LoVo (cell line): Measurements from ENCODE around the gene LOXL3.

Experiments used
- DNase-seq: peaks from one replicate; pipeline ENCODE4 v3.0.0-alpha.2; 2016; ENCODE audit warnings: low spot score

The LOXL3 gene

DNA sequence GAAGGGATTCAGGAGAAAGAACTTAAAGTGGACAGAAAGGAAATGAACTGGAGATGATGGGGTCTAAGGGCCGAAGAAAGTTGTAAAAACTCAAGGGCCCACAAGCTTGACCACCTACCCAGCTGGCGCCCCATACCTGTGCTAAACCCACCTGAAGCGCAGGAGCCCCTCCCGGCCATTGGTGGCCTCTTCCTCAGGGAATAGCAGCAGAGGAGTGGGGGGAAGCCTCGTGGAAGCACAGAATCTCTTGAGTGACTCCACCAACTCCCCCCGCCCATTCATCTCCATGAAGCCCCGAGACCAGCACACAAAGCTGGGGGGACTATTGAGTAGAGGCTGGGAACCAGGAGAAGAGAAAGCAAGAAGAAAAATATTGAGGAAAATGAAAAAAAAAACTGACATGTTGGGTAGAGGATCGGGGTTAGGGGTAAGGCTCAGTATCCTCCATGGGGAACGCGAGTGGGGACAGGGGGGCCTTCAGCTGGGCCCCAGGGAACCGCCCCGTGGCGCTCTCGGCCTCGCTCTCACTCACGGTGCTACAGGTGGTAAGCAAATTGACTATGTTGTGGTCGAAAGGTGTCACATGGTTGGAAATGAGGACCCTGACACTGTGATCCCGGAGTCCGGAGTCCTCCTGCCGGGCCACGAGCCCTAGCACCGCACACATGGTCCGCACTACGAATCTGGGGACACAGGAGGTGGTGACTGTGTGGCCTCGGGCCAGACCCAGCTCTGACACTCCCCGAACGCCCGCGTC, 25.0 kb downstream of the LOXL3 start:
- no peak for DNase-seq

DNA sequence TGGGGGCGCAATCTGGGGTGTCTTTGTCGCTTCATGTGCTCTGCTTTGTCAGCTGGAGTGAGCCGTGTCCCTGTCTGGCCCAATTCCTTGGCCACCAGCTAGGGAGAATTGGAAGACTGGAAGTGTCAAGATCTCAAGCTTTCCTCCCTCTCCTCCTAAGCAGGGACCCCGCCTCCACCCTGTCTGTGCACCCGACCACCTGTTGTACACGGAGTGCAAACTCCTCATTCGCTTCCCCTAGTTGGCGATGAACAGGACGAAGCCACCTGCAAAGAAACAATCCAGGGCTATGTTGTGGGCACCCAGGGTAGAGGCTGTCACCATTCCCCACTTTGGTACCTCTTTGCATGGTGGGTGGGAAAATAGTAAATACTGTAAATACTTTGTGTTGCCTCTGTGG, 26.0 kb downstream of the LOXL3 start:
- no peak for DNase-seq

DNA sequence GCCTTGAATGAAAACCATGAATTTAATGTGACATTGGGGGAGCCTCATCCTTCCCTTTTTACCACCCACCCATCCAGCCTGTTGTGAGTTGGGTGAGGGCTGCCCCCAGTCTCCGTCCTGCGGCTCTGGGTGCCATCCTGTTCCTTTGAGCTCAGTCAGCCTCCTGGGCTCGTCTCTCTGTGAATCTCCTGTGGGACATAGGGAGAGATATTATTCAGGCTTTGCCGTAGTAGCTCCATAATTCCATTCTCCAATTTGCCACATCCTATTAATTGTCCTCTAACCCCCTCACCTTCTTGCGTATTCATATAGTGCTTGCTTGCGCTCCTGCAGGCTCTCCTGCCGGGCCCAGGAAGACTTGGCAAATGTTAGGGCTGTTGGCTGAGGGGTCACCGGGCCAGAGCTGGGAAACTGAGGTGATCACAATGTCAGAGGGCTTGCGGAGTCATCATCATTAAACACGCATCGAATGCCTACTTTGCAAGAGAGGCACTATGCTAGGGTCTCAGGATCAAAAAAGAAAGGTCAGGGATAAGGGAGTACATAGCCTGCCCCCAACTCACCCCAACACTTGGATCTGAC, 27.0 kb downstream of the LOXL3 start:
- no peak for DNase-seq

DNA sequence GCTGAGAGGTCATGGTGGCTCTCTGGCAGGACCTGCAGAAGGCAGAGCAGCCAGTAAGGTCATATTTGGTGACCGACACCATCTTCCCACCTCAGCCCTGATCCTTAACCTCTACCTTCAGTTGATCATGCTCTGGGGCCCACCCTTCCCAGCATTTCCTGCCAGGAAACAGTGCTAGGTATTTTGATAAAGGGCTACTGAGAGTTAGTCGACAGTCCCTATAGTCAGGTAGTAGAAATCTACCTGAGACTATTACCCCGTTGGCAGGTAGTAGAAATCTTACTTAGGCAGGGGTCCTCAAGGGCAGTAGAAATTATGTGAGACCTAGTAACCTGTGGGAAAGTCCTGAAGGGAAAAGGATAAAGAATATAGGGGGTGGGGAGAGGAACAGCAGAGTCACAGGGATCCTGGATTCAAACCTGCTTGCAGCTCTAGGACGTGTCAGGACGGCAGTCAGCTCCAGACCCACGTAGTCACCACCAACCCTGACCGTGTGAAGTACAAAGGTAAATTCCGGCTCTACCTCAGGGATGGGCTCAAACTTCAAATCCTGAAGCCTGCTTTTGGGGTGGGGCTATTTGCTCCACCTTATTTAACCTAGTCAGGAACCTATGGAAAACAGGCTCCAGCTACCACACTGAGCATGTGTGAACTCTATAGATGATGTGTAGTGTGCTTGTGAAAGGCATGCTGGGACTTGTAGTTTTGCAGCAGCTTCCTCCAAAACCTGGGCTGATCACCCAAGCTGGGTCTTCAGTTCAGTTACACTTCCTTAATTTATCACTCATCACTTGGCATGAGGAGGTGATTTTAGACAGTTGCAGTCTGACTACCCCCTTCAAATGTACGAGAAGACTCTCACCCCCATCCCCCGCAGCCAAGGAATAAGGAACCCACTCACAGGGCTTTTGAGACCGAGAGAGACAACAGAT, 27.8 kb downstream of the LOXL3 start, which contains the start of gene DQX1:
Gene DQX1, minus strand, starts transcription at position 515 of the 932 bp plus-strand sequence. Its CDS starts 502 bp downstream, at position 13.
- DNase-seq: peak; percentile 47

DNA sequence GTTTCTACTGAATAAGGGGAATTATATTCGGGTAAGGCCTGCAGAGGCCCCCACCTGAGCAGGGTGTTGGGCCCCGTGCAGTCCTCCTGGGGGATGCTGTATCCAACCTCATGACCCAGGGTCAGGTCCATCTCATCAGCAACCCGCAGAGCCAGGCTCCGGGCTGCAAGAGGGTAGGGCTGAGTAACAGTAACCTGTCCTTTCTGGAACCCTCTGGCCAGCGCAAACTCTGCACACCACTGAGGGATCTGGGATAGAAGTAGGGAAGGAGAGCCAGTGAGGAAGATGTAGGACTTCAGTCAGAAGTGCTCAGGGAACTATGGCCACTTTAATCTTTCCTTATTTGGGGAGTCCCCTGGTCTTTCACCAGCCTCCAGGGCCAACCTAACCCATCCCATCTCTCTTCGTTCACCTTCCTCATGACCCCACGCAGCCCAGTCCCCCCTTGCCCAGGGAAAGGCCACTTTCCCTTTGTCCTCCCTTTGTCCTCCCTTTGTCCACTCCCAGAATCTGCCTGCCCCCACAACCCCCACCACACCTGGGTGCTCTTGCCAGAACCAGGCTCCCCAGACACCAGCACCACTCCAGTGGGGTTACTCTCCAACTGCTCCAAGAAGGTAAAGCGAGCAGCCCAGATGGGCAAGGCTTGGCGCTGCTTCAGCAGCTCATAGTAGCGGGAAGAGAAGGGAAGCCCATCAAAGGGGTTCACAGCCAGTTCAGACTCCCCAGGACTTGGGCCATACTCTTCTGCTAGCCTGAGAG, 28.6 kb downstream of the LOXL3 start:
- DNase-seq: no peak

DNA sequence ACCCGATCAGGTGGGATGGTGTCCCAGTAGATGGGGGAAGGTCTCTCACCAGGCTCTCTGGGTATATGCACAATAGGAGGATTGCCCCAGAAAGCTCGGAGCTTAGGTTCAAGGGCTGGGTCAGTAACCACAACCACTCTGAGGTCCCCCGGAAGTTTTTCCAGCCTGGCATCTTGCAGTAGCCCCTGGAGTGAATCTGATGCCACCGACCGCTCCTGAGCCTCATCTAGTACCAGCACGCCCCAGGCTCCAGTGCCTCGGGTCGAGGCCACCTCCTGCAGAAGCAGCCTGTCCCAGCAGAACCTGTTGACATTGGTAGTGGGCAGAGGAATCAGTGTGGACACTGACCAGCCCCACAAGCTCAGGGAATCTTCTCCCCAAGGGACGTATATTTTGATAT, 29.7 kb downstream of the LOXL3 start:
- DNase-seq: no peak

DNA sequence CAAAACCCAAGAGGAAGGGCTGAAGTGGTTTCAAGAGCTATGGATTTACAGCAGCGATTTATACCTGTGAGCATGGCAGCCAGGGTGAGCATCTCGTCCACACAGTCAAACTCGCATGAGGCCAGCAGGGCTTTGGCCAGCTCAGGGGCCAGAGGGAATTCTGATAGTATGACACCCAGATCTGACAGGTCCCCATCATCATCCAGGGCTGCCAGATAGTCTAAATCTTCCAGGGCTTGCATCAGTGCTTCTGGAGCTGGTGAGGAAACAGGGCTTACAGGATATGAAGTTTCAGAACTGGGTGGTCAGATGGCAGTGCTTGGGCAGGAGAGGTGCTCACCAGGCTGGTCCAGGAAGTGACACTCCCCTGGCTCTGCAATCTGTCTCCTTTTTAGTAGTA, 31.2 kb downstream of the LOXL3 start:
- DNase-seq: no peak

DNA sequence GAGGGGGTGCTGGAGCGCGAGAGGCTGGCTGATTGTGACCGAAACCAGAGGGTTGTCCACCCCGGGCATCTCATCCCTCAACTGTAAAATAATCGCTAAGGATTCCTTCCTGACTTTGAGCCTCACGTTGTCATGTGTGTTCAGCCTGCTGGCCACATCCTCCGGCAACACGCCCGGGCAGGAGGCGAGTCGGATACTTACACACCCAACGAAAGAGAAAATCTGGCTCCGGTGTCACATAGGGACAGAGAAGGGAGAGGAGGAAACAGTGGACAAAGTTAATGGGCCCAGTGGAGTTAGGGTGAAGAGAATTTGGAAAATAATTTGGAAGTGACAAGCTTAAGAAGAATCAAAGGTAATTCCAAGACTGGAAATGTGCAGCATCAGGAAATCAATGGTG, 37.1 kb downstream of the LOXL3 start:
- no peak for DNase-seq

DNA sequence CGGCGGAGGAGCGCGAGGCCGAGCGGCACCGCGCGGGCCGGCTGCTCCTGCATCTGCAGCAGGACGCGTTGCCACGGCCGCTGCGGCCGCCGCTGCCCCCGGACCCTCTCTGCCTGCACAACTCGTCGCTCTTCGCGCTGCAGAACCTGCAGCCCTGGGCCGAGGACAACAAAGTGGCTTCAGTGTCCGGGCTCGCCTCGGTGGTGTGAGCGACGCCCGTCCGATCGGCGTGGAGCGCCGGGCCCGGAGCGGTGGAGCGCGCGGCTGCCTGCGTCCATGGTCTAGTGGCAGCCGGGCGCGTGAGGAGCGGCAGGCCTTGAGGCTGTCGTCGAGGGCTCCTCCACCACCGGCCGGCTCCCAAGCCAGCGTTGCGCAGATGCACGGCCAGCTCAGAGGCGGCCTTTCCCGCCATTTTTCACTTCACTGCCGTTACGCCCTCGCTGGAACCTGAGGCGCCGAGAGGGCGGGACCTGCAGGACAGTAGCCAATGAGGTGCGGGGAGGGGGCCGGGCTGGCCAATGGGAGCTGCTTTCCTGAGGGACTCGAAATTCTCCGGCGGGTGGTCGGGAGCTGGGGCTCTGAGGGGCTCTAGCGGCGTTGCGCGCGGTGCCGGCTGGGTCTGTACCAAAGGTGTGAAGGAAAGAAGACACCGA, 37.6 kb downstream of the LOXL3 start:
- no peak for DNase-seq

DNA sequence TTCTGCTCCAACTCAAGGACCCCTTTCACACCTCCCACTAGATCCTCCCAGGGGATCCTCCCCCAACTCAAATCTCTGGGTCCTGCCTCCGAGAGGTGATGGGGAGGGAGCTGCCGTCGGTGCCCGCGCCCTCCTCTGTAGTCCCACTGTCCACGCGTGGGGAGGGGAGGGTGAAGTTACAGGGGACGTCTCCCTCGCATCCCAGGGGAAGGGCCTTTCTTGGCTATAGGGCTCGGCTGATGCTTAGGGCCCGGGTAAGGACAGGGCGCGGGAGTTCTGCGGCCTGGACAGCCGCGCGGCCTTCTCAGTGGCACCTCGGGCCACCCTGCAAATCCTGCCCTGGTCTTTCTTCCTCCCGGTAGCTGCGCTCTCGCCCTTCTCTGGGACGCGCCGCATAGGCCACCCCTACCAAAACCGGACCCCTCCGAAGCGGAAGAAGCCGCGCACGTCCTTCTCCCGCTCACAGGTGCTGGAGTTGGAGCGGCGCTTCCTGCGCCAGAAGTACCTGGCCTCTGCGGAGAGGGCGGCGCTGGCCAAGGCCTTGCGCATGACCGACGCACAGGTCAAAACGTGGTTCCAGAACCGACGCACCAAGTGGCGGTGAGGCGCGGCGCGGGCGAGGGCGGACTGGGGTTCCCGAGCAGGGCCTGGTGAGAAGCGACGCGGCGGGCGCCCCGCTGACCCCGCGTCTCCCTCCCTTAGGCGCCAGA, 38.3 kb downstream of the LOXL3 start:
- no peak for DNase-seq

DNA sequence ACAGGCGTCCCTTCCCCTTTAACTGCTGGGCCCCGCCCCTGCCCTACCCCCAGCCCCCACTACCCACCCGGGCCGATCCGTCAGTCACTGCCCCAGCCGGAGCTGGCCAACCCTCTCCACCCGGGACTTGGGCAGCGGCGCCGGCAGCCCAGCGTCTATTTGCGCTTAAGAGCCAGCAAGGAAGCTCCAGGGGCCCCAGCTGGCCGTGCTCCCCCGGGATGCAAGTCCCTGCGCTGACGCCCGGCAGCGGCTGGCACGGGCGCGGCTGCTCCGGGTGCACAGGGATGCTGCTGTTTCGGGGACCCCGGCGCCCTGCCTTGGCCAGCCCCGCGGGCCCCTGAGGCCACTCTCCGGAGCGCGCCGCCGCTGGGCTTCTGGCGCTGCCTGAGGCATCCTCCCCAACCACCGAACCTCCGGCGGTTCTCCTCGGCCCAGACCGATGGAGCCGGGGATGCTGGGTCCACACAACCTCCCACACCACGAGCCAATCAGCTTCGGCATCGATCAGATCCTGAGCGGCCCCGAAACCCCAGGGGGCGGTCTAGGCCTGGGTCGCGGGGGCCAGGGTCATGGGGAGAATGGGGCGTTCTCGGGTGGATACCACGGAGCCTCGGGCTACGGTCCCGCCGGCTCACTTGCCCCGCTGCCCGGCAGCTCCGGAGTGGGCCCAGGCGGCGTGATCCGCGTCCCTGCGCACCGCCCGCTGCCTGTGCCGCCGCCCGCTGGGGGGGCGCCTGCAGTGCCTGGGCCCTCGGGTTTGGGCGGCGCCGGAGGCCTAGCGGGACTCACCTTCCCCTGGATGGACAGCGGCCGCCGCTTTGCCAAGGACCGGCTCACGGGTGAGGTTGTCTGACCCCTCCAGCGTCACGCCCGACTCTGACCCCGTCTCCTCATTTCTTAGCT, 39.1 kb downstream of the LOXL3 start, which contains the start of gene TLX2:
Gene TLX2, plus strand, starts transcription at position 83 of the 903 bp plus-strand sequence. Its CDS starts 357 bp downstream, at position 440.
- DNase-seq: no peak

DNA sequence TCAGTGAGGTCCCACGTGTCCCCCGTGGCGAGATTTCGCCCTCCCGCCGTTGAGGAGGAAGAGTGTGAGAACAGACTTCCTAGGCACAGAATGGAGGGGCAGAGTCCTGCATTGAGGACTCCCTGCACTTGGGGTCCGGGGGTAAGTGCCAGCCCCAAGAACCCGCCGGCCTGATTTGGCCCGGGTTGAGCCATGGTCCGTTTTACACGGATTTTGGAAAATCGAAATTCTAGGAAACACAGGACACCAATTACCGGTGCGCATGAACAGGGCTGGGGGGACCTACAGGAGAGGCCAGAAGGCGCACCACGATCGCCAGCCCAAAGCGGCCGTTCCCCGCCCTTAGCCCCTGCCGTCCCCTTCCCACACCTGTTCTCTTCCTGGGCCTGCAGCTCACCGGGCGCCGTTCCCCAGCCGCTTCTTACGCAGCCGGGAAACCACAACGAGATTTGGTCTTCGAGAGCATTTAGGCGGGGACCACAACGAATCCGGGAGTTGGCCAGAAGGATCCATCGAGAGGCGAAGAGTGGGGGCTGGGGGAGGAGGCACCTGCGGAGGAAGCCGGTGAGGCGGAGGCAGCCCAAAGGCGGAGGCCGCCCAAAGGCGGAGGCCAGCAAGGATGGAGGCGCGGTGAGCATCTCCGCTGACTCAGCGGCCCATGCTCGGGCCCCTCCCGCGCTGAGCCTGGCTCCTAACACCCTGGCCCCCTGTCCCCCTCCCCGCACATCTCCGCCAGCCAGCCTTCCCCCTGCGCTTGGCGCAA, 40.0 kb downstream of the LOXL3 start:
- no peak for DNase-seq

DNA sequence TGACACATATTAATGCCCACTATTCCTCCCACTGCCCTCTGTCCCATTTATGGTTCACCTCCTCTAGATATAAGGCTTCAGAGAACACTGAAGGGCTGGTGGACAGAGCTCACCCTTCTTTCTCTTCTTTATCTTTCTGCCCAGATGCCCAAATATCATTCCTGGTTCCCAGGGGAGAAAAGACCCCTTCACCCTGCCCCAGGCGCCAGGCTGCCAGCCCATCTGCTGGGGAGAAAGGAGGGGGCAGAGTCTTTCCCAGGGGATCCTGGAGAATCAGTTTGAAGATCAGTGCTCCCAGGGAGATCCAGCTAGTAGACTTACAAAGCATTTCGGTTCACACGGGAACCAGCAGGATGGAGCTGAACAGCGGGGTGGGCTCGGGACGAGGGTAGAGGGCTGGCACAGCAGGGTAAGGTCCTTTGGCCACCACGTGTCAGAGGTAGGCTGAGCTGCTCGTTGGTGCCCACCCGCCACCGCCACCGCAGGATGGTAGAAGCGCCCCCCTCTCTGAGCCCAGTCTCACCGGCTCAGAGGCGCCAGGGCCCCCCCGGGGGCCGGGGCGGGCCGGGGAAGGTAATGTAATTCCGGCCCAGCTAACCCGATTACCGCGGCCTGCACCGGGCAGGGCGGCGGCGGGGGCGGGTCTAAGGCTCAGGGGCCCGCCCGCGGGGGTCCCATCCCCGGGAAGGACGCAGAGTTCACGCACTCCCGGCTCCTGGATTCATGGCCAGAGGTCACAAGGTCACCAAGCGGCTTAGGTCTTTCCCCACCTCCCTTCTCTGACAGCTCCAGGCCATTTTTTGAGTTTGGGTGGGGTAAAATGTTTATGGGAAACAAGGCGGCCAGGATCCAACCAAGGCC, 40.8 kb downstream of the LOXL3 start:
- no peak for DNase-seq

DNA sequence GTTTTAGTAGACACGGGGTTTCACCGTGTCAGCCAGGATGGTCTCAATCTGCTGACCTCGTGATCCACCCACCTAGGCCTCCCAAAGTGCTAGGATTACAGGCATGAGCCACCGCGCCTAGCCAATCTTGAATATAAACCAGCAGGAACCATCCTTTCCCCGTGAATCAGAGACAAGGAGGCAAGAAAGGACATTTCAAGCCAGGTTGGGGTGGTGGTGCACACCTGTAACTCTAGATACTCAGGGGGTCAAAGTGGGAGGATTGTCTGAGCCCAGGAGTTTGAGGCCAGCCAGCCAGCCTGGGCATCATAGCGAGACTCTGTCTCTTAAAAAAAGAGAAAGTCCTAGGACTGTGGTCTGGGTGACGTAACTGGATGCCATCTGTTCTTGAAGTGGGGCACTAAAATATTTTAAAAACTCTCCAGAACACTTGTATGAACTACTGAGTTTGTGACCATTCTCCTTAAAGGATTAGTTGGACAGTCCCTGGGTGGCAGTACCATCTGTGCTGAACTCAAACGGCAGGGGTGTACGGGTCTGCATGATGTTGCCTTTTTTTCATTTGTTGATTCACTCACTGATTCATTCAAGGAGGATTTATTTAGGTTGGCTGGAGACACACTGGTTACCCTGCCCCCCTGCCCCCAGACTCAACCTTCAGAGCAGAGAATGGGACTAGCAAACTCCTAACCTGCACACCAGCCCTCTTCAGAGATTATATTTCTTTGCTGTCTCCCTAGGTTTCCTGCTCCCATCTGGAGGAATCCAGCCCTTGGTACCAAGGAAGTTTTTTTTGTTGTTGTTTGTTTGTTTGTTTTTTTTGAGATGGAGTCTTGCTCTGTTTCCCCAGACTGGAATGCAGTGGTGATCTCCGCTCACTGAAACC, 42.4 kb downstream of the LOXL3 start:
- DNase-seq: no peak

DNA sequence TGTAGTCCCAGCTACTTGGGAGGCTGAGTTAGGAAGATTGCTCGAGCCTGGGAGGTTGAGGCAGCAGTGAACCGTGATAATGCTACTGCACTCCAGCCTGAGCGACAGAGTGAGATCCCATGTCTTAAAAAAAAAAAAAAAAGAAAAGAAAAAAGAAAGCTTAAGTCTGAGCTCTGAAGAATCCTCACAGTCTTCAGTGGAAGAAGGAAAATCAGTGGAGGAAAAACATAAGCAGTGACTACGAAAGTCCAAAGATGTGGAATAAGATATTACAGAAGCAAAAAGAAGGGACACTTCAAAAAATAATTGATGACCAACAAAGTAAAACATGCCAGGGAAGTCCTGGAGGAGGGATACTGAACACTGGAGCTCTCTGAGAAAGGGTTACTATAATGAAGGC, 43.5 kb downstream of the LOXL3 start:
- no peak for DNase-seq

DNA sequence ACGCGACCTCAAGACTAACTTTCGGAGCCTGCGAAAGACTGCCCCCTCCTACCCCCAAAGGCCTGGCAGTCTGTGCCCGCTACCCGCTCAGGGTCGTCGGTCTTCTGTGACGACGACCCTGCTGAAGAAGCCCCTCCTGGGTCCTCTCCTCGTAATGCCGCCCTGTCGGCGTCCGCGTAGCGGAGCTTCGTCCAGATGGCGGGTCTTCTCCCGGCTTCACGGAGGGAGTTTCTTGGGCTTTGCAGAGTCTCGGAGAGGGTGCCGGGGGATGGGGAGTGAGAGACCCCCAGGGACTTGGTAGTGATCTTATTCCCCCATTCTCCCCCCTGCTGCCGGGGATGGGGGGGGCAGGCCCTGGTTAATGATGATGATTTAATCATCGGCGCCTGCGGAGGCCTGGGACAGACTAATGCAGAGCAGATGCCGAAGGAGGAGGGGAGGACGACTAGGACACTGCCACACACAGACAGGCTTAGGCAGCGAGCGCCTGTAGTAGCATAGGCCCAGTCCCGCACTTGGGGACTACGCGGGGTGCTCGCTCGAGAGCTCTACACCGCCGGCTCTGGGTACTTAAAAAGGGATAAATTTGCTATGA, 45.7 kb downstream of the LOXL3 start:
- peak; percentile 43 for DNase-seq
